ENCODE measurements around the gene PDCD7.
"Not testable (repeated sequence)": the region's sequence is repeated elsewhere in the genome, so short reads cannot be mapped to it uniquely, and the experiment has no call there.

Gene PDCD7

GRCh38 chr15:65074946-65075345 is 58.7 kb downstream of the PDCD7 start:
- not testable (repeated sequence) for DNase-seq (ENCODE audit: low read depth)

- no peak for DNase-seq (ENCODE audit: low read depth)
Observed at GRCh38 chr15:65072617-65073016, 61.0 kb downstream of the PDCD7 start.

DNA sequence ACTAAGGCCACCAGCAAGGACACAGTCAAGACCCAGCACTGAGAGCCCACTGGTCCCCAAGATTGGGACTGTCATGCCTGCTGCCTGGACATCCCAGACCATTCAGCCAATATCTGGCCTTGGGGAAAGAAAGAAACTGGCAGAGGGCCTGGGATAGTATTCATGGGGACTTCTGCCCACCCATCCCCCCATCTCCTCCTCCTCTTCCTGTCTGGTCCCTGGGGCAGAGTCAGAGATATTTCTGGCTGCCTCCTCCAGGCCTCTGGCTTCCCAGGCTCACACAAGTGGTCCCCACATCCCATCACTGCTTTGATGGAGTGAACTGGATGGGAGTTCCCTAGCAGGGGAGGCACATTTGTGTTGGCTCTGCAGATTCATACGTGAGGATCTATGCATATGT is 61.6 kb downstream of the PDCD7 start:
- no peak for DNase-seq (ENCODE audit: low read depth)

- no peak for DNase-seq (ENCODE audit: low read depth)
Observed at GRCh38 chr15:65071381-65071811, 62.2 kb downstream of the PDCD7 start.

- no peak for DNase-seq (ENCODE audit: low read depth)
Observed at GRCh38 chr15:65069779-65070546, 63.6 kb downstream of the PDCD7 start.

DNA sequence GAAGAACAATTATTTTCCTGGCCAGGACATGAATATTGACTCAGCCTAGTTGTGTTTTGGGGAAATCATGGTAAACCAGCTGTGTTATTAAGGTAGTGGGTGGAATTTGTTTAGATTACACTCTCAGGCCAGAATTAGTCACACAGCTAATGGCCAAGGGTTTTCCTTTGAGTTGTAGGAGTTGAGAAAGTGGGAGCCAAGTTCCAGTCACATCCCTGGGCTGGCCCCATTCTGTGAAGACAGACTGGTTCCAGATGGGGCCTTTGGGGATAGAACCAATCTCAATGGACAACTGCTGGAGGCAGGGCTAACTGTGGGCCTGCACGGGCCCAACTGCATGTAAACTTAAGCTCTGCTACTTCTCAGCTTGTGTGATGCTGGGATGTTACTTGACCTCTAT is 64.4 kb downstream of the PDCD7 start:
- DNase-seq (ENCODE audit: low read depth), result no peak

DNA sequence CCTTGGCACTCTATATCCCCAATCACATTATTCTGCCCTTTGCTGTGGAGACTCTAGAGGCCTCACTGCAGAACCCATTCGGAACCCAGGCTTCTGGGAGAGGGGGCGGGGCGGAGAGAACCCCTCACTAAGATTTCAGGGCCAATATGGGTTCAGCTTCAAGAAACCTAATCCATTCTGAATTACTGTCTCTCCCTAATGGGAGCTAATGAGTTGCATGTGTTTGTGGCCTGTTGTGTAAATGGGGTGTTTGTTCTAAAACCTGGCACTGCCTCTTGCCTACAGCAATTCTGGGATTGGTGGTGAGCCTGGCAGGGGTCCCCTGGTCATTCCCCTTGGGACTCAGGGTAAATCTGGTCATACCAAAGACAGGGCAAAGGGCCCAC is 65.2 kb downstream of the PDCD7 start:
- DNase-seq (ENCODE audit: low read depth), result no peak

DNA sequence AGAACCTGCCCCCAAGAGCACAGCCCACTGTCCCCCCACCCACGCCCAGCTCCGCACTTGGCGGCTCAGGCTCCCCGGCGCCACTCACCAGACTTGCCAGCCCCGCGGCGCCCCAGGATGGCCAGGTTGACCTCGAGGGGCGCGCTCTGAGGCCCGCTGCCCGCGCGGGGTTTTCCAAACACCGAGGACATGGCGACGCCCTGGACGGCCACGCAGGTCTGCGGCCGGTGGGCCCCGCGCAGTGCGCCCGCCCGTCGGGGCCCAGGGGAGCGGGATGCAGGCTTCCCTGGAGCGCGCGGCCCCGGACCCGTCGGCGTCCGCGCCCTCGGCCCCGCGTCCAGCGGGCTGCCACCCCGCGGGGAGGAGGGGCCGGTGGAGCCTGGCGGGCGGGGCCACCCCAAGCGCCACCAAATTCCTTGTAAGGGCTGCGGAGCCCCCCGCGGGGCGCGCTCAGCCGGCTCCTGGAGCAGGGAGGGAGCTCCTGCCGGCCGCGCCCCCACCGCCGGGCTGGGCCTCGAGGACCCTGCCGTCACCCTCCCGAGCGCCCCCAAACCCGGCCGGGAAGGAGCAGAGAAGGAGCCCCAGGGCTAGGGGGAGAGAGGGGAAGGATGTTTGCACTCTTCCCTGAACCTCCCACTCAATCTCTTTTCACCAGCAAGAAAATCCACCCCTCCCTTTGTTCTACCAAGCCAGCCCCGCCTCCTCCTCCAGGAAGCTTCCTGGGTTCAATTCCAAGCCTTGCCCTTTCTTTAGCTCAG is 65.8 kb downstream of the PDCD7 start, which contains the start of gene RASL12:
TSS of gene RASL12 (minus strand) at position 347 of the 758 bp plus-strand sequence. CDS start at position 191, 156 bp downstream.
- DNase-seq (ENCODE audit: low read depth), result no peak

Data from activated T-cell treated with anti-CD3 and anti-CD28 coated beads for 48 hours (primary cell).